HepG2 (cell line): ENCODE results near the gene GRIK2. TPM values are rescaled to one million over a fixed set of nuclear protein-coding genes. Genes with fewer than 3 reads are reported as not detected.

Experiments used
- ATAC-seq: fragments of 200-7000 bp; cut with Tn5 transposase; 3 replicates; pipeline ENCODE4 v1.9.1; 2020; ENCODE audit warnings: mild to moderate bottlenecking, moderate library complexity
- BruUV-seq: library from RNA; stranded (reverse); fragments of 400-500 nt; replicated peaks from 2 replicates; lab custom pipeline; 2021; lab: Mats Ljungman, UMichigan
- CTCF ChIA-PET: fragments of 300-600 bp; formaldehyde crosslinking; extraction: SDS; loops from one replicate; lab custom pipeline; 2021; ENCODE audit warnings: low total read pairs, inconsistent platforms, low intra/inter-chr PET ratio; lab: Yijun Ruan, JAX
- POLR2A ChIA-PET: fragments of 350-600 bp; sonication (Branson Sonifier 250); formaldehyde crosslinking; loops from one replicate; lab custom pipeline; 2020; ENCODE audit warnings: antibody characterized with exemption, inconsistent platforms; lab: Yijun Ruan, JAX
- DNase-seq: peaks from one replicate; pipeline ENCODE4 v3.0.0-alpha.2; 2015; ENCODE audit warnings: low spot score
- FAIRE-seq: peaks from 3 replicates; lab custom pipeline; 2011; peaks lifted over from hg19 to GRCh38; lab: Jason Lieb, UNC
- H2AFZ ChIP-seq: one replicate; pipeline ENCODE4 v1.6.1; 2011; ENCODE audit warnings: low read length, inconsistent platforms
- H3K27ac ChIP-seq: fragments of 300-600 bp; 3 replicates; pipeline ENCODE4 v1.8.0; 2011; ENCODE audit warnings: mixed run types, mild to moderate bottlenecking, mixed read lengths, low read length, inconsistent platforms; ENCODE audit not compliant: insufficient read depth; ENCODE audit errors: extremely low read length
- H3K27me3 ChIP-seq, 2 experiments: fragments of 200-600 bp in 1 of 2; 2 replicates in 1 of 2; 3 replicates in 1 of 2; pipeline versions ENCODE4 v1.6.0 to v1.8.0; 2011; ENCODE audit warnings: low read length in 2 of 2, mild to moderate bottlenecking in 2 of 2, moderate library complexity in 2 of 2, inconsistent platforms in 1 of 2; ENCODE audit not compliant: insufficient read depth in 2 of 2, control insufficient read depth in 1 of 2
- H3K36me3 ChIP-seq, 2 experiments: fragments of 200-600 bp in 1 of 2; replicated peaks in 1 of 2; 2 replicates in 1 of 2; 3 replicates in 1 of 2; pipeline versions ENCODE4 v1.5.1 to v1.8.0; 2011; ENCODE audit warnings: low read length in 2 of 2, inconsistent platforms in 1 of 2; ENCODE audit not compliant: insufficient read depth in 2 of 2, control insufficient read depth in 1 of 2
- H3K4me1 ChIP-seq: 2 replicates; pipeline ENCODE4 v1.5.1; 2012; ENCODE audit warnings: low read length, inconsistent platforms; ENCODE audit not compliant: insufficient read depth
- H3K4me2 ChIP-seq: 2 replicates; pipeline ENCODE4 v1.6.0; 2011; ENCODE audit warnings: low read depth, low read length, inconsistent platforms
- H3K4me3 ChIP-seq, 3 experiments: fragments of 200-600 bp in 1 of 3; sonication (generic), shearing (Covaris generic) in 1 of 3; replicated peaks in 1 of 3; 2 replicates each; pipeline ENCODE4 v1.5.1; 2011 to 2016; ENCODE audit warnings: low read length in 3 of 3, inconsistent platforms in 2 of 3, low read depth in 2 of 3, mild to moderate bottlenecking in 2 of 3, control low read depth in 1 of 3, mixed read lengths in 1 of 3; ENCODE audit not compliant: insufficient read depth in 1 of 3
- H3K79me2 ChIP-seq: one replicate; pipeline ENCODE4 v1.6.1; 2011; ENCODE audit warnings: low read length, inconsistent platforms; ENCODE audit not compliant: insufficient read depth
- H3K9ac ChIP-seq: 2 replicates; pipeline ENCODE4 v1.6.0; 2011; ENCODE audit warnings: mild to moderate bottlenecking, low read depth, low read length, inconsistent platforms; ENCODE audit not compliant: insufficient read depth
- H3K9me3 ChIP-seq: 2 replicates; pipeline ENCODE4 v1.5.1; 2012; ENCODE audit warnings: mild to moderate bottlenecking, low read length
- H4K20me1 ChIP-seq: 2 replicates; pipeline ENCODE4 v1.6.0; 2011; ENCODE audit warnings: inconsistent platforms, mild to moderate bottlenecking, low read length, moderate library complexity; ENCODE audit not compliant: insufficient read depth
- HMG20B ChIP-seq: conservative IDR thresholded peaks from 2 replicates; pipeline ENCODE4 v1.6.1; 2016; ENCODE audit warnings: missing genetic modification reagents, missing compliant biosample characterization
- KDM1A ChIP-seq: IDR thresholded peaks from 2 replicates; pipeline ENCODE4 v1.6.1; 2016; ENCODE audit warnings: missing compliant biosample characterization
- KDM5A ChIP-seq: fragments of 200-600 bp; sonication (generic); IDR thresholded peaks from 2 replicates; pipeline ENCODE4 v1.7.0; 2018; ENCODE audit warnings: antibody characterized with exemption, mild to moderate bottlenecking, low read length, borderline replicate concordance
- ZBTB8A ChIP-seq: sonication (generic); formaldehyde crosslinking; IDR thresholded peaks from 2 replicates; pipeline ENCODE4 v1.4.0; 2020; ENCODE audit warnings: mild to moderate bottlenecking, low read depth, missing genetic modification reagents, borderline replicate concordance
- ZNF180 ChIP-seq: sonication (generic); formaldehyde crosslinking; IDR thresholded peaks from 2 replicates; pipeline ENCODE4 v1.4.0; 2020; ENCODE audit warnings: low read depth, missing genetic modification reagents, borderline replicate concordance
- ZNF232 ChIP-seq: sonication (generic); formaldehyde crosslinking; IDR thresholded peaks from 2 replicates; pipeline ENCODE4 v1.4.0; 2020; ENCODE audit warnings: missing genetic modification reagents, borderline replicate concordance
- ZNF263 ChIP-seq: sonication (generic); formaldehyde crosslinking; IDR thresholded peaks from 2 replicates; pipeline ENCODE4 v1.4.0; 2020; ENCODE audit warnings: missing genetic modification reagents
- ZNF264 ChIP-seq: sonication (generic); formaldehyde crosslinking; IDR thresholded peaks from 2 replicates; pipeline ENCODE4 v1.4.0; 2020; ENCODE audit warnings: missing genetic modification reagents
- ZNF674 ChIP-seq: sonication (generic); formaldehyde crosslinking; IDR thresholded peaks from 2 replicates; pipeline ENCODE4 v1.5.0; 2020; ENCODE audit warnings: low read depth, mild to moderate bottlenecking, missing genetic modification reagents
- ZSCAN29 ChIP-seq: sonication (generic); formaldehyde crosslinking; conservative IDR thresholded peaks from 2 replicates; pipeline ENCODE4 v1.4.0; 2020; ENCODE audit warnings: mild to moderate bottlenecking, missing genetic modification reagents
- WGBS: methylation state at CpG from one replicate; pipeline ENCODE4 v1.1.6; 2017; ENCODE audit warnings: low lambda C conversion rate; 5-methylcytosine and 5-hydroxymethylcytosine counted together
- in situ Hi-C: cut with HindIII; loops from 2 replicates; pipeline ENCODE4 v1.10.0; 2017; ENCODE audit warnings: low pct_unique_long_range_greater_than_20kb; ENCODE audit not compliant: extremely low pct_ligation_motif_present
- intact Hi-C: fragments of 100-400 bp; cut with micrococcal nuclease; formaldehyde crosslinking; loops from one replicate; pipeline ENCODE4 v1.10.0; 2022; ENCODE audit not compliant: unreplicated experiment
- polyA plus RNA-seq, 8 experiments: library from polyadenylated mRNA; depleted of rRNA in 3 of 8; stranded (reverse) in 7 of 8; unstranded in 1 of 8; fragments of >200 nt; fragmentation: Illumina TruSeq in 4 of 8; extraction: Trizol in 4 of 8; gene quantifications; 2 replicates each; pipeline versions ENCODE4 v1.2.1 to v1.2.3, GENCODE V29; 2011 to 2016; ENCODE audit warnings: low read depth in 4 of 8, missing spikeins in 1 of 8, mixed read lengths in 1 of 8; ENCODE audit not compliant: insufficient read depth in 1 of 8
- total RNA-seq, 5 experiments: library from RNA; depleted of rRNA; stranded (reverse); fragments of >200 nt; fragmentation: Illumina TruSeq; extraction: Trizol; gene quantifications; 2 replicates each; pipeline ENCODE4 v1.2.3, GENCODE V29; 2016; ENCODE audit warnings: low read depth in 1 of 5

The GRIK2 gene
- total and polyA plus RNA-seq, 2 of the 13 experiments (the other 11 are each of a cell fraction or from before 2014, with no cell fraction given): not detected

- H3K27me3 ChIP-seq: no peaks in the 10 kb centered on the region
These were observed 337.4 kb downstream of the GRIK2 start for GRCh38 chr6:101730954-101731353.

GRCh38 chr6:101733899-101734298, 340.4 kb downstream of the GRIK2 start:
- Histone ChIP-seq H3K4me2 (no peak overlapping the region), H3K36me3 (no peaks in the 10 kb centered on the region), H3K4me3 (no peak overlapping the region), H3K27ac (no peak overlapping the region), H3K9ac (no peak overlapping the region), H3K79me2 (no peaks in the 10 kb centered on the region), H3K9me3 (peaks cover 12% of the 10 kb centered on the region; the same call in 1 of the 2 replicates), H3K4me1 (no peaks in the 10 kb centered on the region), H3K27me3 (no peaks in the 10 kb centered on the region), H2AFZ (no peak overlapping the region), H4K20me1 (no peaks in the 10 kb centered on the region)
- in situ Hi-C loops: no loop called here
- ATAC-seq: no peak
- CTCF ChIA-PET: no interaction called here
- intact Hi-C loops: no loop called here
- no peak for DNase-seq
- no peak for TF ChIP-seq ZNF232 (CRISPR knock-in tag)
- no peak for TF ChIP-seq ZNF674
- no peak for TF ChIP-seq ZBTB8A (CRISPR knock-in tag)
- TF ChIP-seq ZSCAN29: no peak
- no peak for TF ChIP-seq HMG20B
- POLR2A ChIA-PET: no interaction called here
- BruUV-seq: no TSS peak
- no peak for FAIRE-seq

More at GRCh38 chr6:101730954-101731353, 337.4 kb downstream of the GRIK2 start:
- Histone ChIP-seq H3K27ac (no peak overlapping the region), H3K4me3 (no peak overlapping the region), H3K9ac (no peak overlapping the region), H4K20me1 (no peaks in the 10 kb centered on the region), H3K4me1 (no peaks in the 10 kb centered on the region), H3K36me3 (no peaks in the 10 kb centered on the region), H2AFZ (no peak overlapping the region)
- FAIRE-seq (no peak), ATAC-seq (no peak)
- no TSS peak for BruUV-seq
- CTCF ChIA-PET: no interaction called here
- intact Hi-C loops: no loop called here
- TF ChIP-seq KDM1A (CRISPR knock-in tag) (no peak), ZNF180 (no peak), ZNF263 (CRISPR knock-in tag) (no peak), KDM5A (no peak), ZNF264 (CRISPR knock-in tag) (no peak), ZNF232 (CRISPR knock-in tag) (no peak)
- TF ChIP-seq, all 625 proteins: peak for 0
- H3K79me2 ChIP-seq: no peaks in the 10 kb centered on the region
- DNase-seq: no peak
- in situ Hi-C loops: no loop called here
- POLR2A ChIA-PET: no interaction called here
- no peak overlapping the region for H3K4me2 ChIP-seq
- H3K9me3 ChIP-seq: peaks cover 6% of the 10 kb centered on the region; the same call in 1 of the 2 replicates
- 15% methylated on average over 2 of the region's 2 CpGs for WGBS
